Measurements from ENCODE around the gene ZBTB48.

Gene ZBTB48

DNA sequence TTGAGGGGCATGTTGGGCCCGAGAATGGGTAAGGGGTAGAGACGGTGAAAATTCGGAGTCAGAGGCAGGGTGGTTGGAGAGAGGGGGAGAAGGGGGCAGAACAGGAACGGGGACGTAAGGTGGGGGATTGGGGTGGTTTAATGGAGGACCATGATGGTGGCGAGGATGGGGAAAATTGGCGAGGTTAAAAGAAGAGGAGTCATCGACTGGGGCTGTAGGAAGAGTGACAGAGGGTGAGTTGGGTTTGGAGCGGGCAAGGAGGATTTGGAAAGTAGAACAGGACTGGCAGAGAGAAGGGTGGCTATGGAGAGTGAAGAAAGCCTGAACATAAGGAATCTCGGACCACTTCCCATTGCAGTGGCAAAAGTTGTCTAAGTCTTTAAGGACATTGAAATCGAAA lies 10.8 kb upstream of the ZBTB48 start:
- Histone ChIP-seq H3K9me2 (replicated peaks; ENCODE audit: insufficient read depth, low read length) (no peaks in the 10 kb centered on the region), H2AFZ (ENCODE audit: low read depth, low read length, severe bottlenecking) (no peak overlapping the region), H3K79me2 (ENCODE audit: insufficient read depth, low read length) (no peaks in the 10 kb centered on the region), H3K9ac (ENCODE audit: low read length) (no peak overlapping the region), H3K4me3 (ENCODE audit: insufficient read depth, low read length, poor library complexity, severe bottlenecking) (no peak overlapping the region), H3K9me3 (ENCODE audit: insufficient read depth, low read length) (no peaks in the 10 kb centered on the region), H3K4me2 (ENCODE audit: low read depth, low read length, poor library complexity, severe bottlenecking) (no peak overlapping the region), H3K27ac (ENCODE audit: low read depth, low read length) (no peak overlapping the region), H3K36me3 (ENCODE audit: low read length) (no peaks in the 10 kb centered on the region), H3F3A (ENCODE audit: insufficient read depth) (no peaks in the 10 kb centered on the region), H4K20me1 (ENCODE audit: low read depth, low read length) (no peaks in the 10 kb centered on the region), H3K27me3 (ENCODE audit: low read length) (no peaks in the 10 kb centered on the region)
- TF ChIP-seq EZH2phosphoT487 (conservative IDR thresholded peaks at IDR 0.05; ENCODE audit: low read length): no peak
- TF ChIP-seq, protein P1, sequence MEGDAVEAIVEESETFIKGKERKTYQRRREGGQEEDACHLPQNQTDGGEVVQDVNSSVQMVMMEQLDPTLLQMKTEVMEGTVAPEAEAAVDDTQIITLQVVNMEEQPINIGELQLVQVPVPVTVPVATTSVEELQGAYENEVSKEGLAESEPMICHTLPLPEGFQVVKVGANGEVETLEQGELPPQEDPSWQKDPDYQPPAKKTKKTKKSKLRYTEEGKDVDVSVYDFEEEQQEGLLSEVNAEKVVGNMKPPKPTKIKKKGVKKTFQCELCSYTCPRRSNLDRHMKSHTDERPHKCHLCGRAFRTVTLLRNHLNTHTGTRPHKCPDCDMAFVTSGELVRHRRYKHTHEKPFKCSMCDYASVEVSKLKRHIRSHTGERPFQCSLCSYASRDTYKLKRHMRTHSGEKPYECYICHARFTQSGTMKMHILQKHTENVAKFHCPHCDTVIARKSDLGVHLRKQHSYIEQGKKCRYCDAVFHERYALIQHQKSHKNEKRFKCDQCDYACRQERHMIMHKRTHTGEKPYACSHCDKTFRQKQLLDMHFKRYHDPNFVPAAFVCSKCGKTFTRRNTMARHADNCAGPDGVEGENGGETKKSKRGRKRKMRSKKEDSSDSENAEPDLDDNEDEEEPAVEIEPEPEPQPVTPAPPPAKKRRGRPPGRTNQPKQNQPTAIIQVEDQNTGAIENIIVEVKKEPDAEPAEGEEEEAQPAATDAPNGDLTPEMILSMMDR (IDR thresholded peaks at IDR 0.05; ENCODE audit: insufficient read depth, low read length, poor library complexity, severe bottlenecking): no peak

DNA sequence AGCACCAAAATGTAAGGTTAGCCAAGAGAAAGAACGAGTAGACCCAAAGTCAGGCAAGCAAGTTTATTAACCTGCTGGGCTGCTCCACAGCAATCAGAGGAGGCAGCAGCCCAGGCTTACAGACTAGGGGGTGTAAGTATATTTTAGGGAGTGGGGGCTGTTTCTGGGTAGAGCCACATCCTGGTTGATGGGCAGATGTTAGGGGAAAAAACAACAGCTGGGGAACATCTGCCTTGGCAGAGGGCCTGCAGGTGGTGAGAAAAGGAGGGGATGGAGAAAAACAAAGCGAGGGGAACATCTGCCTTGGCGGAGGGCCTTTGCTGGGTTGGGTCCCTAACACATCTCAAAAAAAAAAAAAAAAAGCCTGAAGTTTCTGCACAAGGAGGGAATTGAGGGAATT lies 9.7 kb upstream of the ZBTB48 start:
- Histone ChIP-seq H3K36me3 (ENCODE audit: low read length) (no peaks in the 10 kb centered on the region), H3K27ac (ENCODE audit: low read depth, low read length) (no peak overlapping the region), H3K79me2 (ENCODE audit: insufficient read depth, low read length) (no peaks in the 10 kb centered on the region), H4K20me1 (ENCODE audit: low read depth, low read length) (no peaks in the 10 kb centered on the region), H3K9ac (ENCODE audit: low read length) (no peak overlapping the region), H3K4me2 (ENCODE audit: low read depth, low read length, poor library complexity, severe bottlenecking) (no peak overlapping the region), H3F3A (ENCODE audit: insufficient read depth) (no peaks in the 10 kb centered on the region), H3K9me3 (ENCODE audit: insufficient read depth, low read length) (no peaks in the 10 kb centered on the region), H3K4me3 (ENCODE audit: insufficient read depth, low read length, poor library complexity, severe bottlenecking) (no peak overlapping the region), H2AFZ (ENCODE audit: low read depth, low read length, severe bottlenecking) (no peak overlapping the region), H3K9me2 (replicated peaks; ENCODE audit: insufficient read depth, low read length) (no peaks in the 10 kb centered on the region), H3K27me3 (ENCODE audit: low read length) (no peaks in the 10 kb centered on the region)
- TF ChIP-seq, protein P1 (IDR thresholded peaks at IDR 0.05; ENCODE audit: insufficient read depth, low read length, poor library complexity, severe bottlenecking): no peak
- TF ChIP-seq EZH2phosphoT487 (conservative IDR thresholded peaks at IDR 0.05; ENCODE audit: low read length): no peak

DNA sequence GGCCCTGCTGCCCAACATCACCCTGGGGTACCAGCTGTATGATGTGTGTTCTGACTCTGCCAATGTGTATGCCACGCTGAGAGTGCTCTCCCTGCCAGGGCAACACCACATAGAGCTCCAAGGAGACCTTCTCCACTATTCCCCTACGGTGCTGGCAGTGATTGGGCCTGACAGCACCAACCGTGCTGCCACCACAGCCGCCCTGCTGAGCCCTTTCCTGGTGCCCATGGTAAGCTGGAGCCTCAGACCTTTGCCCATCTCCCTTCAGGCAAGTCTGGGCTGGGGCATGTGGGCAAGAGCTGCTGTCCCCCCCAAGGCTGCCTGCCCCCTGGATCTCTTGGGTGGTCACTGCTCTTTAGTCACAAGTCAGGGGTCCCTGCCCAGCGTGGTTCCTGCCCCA lies 8.8 kb upstream of the ZBTB48 start:
- Histone ChIP-seq H3K9ac (ENCODE audit: low read length) (no peak overlapping the region), H3F3A (ENCODE audit: insufficient read depth) (no peaks in the 10 kb centered on the region), H3K9me3 (ENCODE audit: insufficient read depth, low read length) (no peaks in the 10 kb centered on the region), H3K27me3 (ENCODE audit: low read length) (no peaks in the 10 kb centered on the region), H3K79me2 (ENCODE audit: insufficient read depth, low read length) (no peaks in the 10 kb centered on the region), H3K4me3 (ENCODE audit: insufficient read depth, low read length, poor library complexity, severe bottlenecking) (no peak overlapping the region), H4K20me1 (ENCODE audit: low read depth, low read length) (no peaks in the 10 kb centered on the region), H3K27ac (ENCODE audit: low read depth, low read length) (no peak overlapping the region), H3K36me3 (ENCODE audit: low read length) (no peaks in the 10 kb centered on the region), H2AFZ (ENCODE audit: low read depth, low read length, severe bottlenecking) (no peak overlapping the region), H3K4me2 (ENCODE audit: low read depth, low read length, poor library complexity, severe bottlenecking) (no peak overlapping the region), H3K9me2 (replicated peaks; ENCODE audit: insufficient read depth, low read length) (no peaks in the 10 kb centered on the region)
- no peak for TF ChIP-seq EZH2phosphoT487 (conservative IDR thresholded peaks at IDR 0.05; ENCODE audit: low read length)
- TF ChIP-seq, protein P1 (IDR thresholded peaks at IDR 0.05; ENCODE audit: insufficient read depth, low read length, poor library complexity, severe bottlenecking): no peak

All from SU-DHL-6 (cell line).